ENCODE measurements around the gene SCN2A. TPM values are rescaled to one million over a fixed set of nuclear protein-coding genes. Genes with fewer than 3 reads are reported as not detected.
"Not testable (repeated sequence)": the region's sequence is repeated elsewhere in the genome, so short reads cannot be mapped to it uniquely, and the experiment has no call there.

SCN2A gene
- polyA plus RNA-seq, 3 donors, result 1.3 to 3.2 (median 2.8) TPM

GRCh38 chr2:165313509-165313908 is 74.3 kb downstream of the SCN2A start:
- no peak for DNase-seq

- no peak for DNase-seq
Observed at GRCh38 chr2:165328272-165328671, 89.1 kb downstream of the SCN2A start.

GRCh38 chr2:165344276-165344675 is 105.1 kb downstream of the SCN2A start:
- DNase-seq, result not testable (repeated sequence)

- no peak for DNase-seq
Observed at GRCh38 chr2:165348441-165348840, 109.2 kb downstream of the SCN2A start.

GRCh38 chr2:165349181-165349580 is 110.0 kb downstream of the SCN2A start:
- DNase-seq, result no peak

- DNase-seq, result no peak
Observed at GRCh38 chr2:165357758-165358157, 118.5 kb downstream of the SCN2A start.

GRCh38 chr2:165361514-165361913 is 122.3 kb downstream of the SCN2A start:
- peak; percentile 36 for DNase-seq

GRCh38 chr2:165369131-165369897 is 130.1 kb downstream of the SCN2A start:
- DNase-seq, result no peak

- no peak for DNase-seq
Observed at GRCh38 chr2:165369898-165370296, 130.7 kb downstream of the SCN2A start.

- DNase-seq, result no peak
Observed at GRCh38 chr2:165371356-165371755, 132.1 kb downstream of the SCN2A start.

GRCh38 chr2:165373278-165374010 is 134.2 kb downstream of the SCN2A start:
- no peak for DNase-seq

- DNase-seq, result peak; percentile 4
Observed at GRCh38 chr2:165376571-165376975, 137.4 kb downstream of the SCN2A start.

GRCh38 chr2:165382362-165382761 is 143.1 kb downstream of the SCN2A start:
- no peak for DNase-seq

GRCh38 chr2:165390875-165391274 is 151.7 kb downstream of the SCN2A start:
- DNase-seq, result no peak

GRCh38 chr2:165391791-165392190 is 152.6 kb downstream of the SCN2A start:
- no peak for DNase-seq

GRCh38 chr2:165398603-165399002 is 159.4 kb downstream of the SCN2A start:
- not testable (repeated sequence) for DNase-seq

GRCh38 chr2:165401285-165401852 is 162.2 kb downstream of the SCN2A start:
- DNase-seq, result peak; percentile 73

GRCh38 chr2:165402162-165402561 is 162.9 kb downstream of the SCN2A start:
- peak; percentile 24 for DNase-seq

GRCh38 chr2:165406173-165406572 is 167.0 kb downstream of the SCN2A start:
- DNase-seq, result no peak

GRCh38 chr2:165407466-165407865 is 168.3 kb downstream of the SCN2A start:
- DNase-seq, result no peak

- DNase-seq, result no peak
Observed at GRCh38 chr2:165408186-165408585, 169.0 kb downstream of the SCN2A start.

- DNase-seq, result no peak
Observed at GRCh38 chr2:165410276-165410675, 171.1 kb downstream of the SCN2A start.

- no peak for DNase-seq
Observed at GRCh38 chr2:165414187-165414586, 175.0 kb downstream of the SCN2A start.

Measured in renal pelvis (tissue), 4 donors.